GM23338 (cell line): ENCODE measurements around the gene CDC14A. TPM values are rescaled to one million over a fixed set of nuclear protein-coding genes. Genes with fewer than 3 reads are reported as not detected.

ENCODE experiments used
- ATAC-seq: fragments of 200-7000 bp; cut with Tn5 transposase; 3 replicates; pipeline ENCODE4 v1.9.1; 2020
- DNase-seq: peaks from one replicate; pipeline ENCODE4 v3.0.0-alpha.2; 2015; ENCODE audit warnings: low spot score
- H2AFZ ChIP-seq: fragments of 200-600 bp; sonication (generic); 2 replicates; pipeline ENCODE4 v1.8.0; 2016; ENCODE audit warnings: antibody characterized with exemption, mild to moderate bottlenecking, moderate library complexity
- H3F3A ChIP-seq: fragments of 200-600 bp; sonication (generic); replicated peaks from 2 replicates; pipeline ENCODE4 v1.8.0; 2017; ENCODE audit warnings: antibody characterized with exemption, mixed run types, low read depth
- H3K27ac ChIP-seq: fragments of 200-600 bp; sonication (generic); 2 replicates; pipeline ENCODE4 v1.6.1; 2016; ENCODE audit warnings: low read depth
- H3K27me3 ChIP-seq: fragments of 200-600 bp; sonication (generic); 2 replicates; pipeline ENCODE4 v1.8.0; 2016; ENCODE audit warnings: mild to moderate bottlenecking, mixed run types, moderate library complexity; ENCODE audit not compliant: insufficient read depth
- H3K36me3 ChIP-seq: fragments of 200-600 bp; sonication (generic); 2 replicates; pipeline ENCODE4 v1.8.0; 2016; ENCODE audit warnings: mild to moderate bottlenecking; ENCODE audit not compliant: insufficient read depth
- H3K4me1 ChIP-seq: fragments of 200-600 bp; sonication (generic); 2 replicates; pipeline ENCODE4 v1.8.0; 2016; ENCODE audit warnings: mild to moderate bottlenecking, moderate library complexity; ENCODE audit not compliant: insufficient read depth
- H3K4me2 ChIP-seq: fragments of 200-600 bp; sonication (generic); 2 replicates; pipeline ENCODE4 v1.7.1; 2017; ENCODE audit warnings: mixed run types
- H3K4me3 ChIP-seq: fragments of 200-600 bp; sonication (generic); 2 replicates; pipeline ENCODE4 v1.6.1; 2016; ENCODE audit warnings: mixed run types
- H3K79me2 ChIP-seq: fragments of 200-600 bp; sonication (generic); replicated peaks from 2 replicates; pipeline ENCODE4 v1.8.0; 2017; ENCODE audit warnings: mild to moderate bottlenecking; ENCODE audit not compliant: insufficient read depth
- H3K9me2 ChIP-seq: fragments of 200-600 bp; sonication (generic); 2 replicates; pipeline ENCODE4 v1.8.0; 2017; ENCODE audit not compliant: insufficient read depth
- H4K20me1 ChIP-seq: fragments of 200-600 bp; sonication (generic); replicated peaks from 2 replicates; pipeline ENCODE4 v1.8.0; 2017; ENCODE audit warnings: mild to moderate bottlenecking; ENCODE audit not compliant: insufficient read depth
- H3K27ac Mint-ChIP-seq: 2 replicates; pipeline ENCODE4 v1.8.0; 2020; ENCODE audit warnings: inconsistent platforms, mild to moderate bottlenecking, moderate library complexity, mixed read lengths
- H3K27me3 Mint-ChIP-seq: 3 replicates; pipeline ENCODE4 v1.8.0; 2022; ENCODE audit warnings: low read depth, mild to moderate bottlenecking, moderate library complexity, mixed read lengths, inconsistent platforms; ENCODE audit not compliant: insufficient read depth, poor library complexity
- H3K36me3 Mint-ChIP-seq: 3 replicates; pipeline ENCODE4 v1.8.0; 2021; ENCODE audit warnings: low read depth, mild to moderate bottlenecking, inconsistent platforms, moderate library complexity, mixed read lengths
- H3K4me1 Mint-ChIP-seq: 3 replicates; pipeline ENCODE4 v1.8.0; 2020; ENCODE audit warnings: mild to moderate bottlenecking, inconsistent platforms, mixed read lengths
- H3K4me3 Mint-ChIP-seq: 3 replicates; pipeline ENCODE4 v1.8.0; 2021; ENCODE audit warnings: moderate library complexity, mild to moderate bottlenecking, inconsistent platforms, mixed read lengths
- H3K9me3 Mint-ChIP-seq: 3 replicates; pipeline ENCODE4 v1.8.0; 2020; ENCODE audit warnings: moderate library complexity, mild to moderate bottlenecking, inconsistent platforms, mixed read lengths
- CREB1 ChIP-seq: fragments of 250-450 bp; sonication (Bioruptor Pico); IDR thresholded peaks from 2 replicates; pipeline ENCODE4 v1.5.0; 2020; ENCODE audit warnings: low read depth, mild to moderate bottlenecking, moderate library complexity
- CTCF ChIP-seq, 2 experiments: fragments of 200-600 bp in 1 of 2; sonication (generic) in 1 of 2; conservative IDR thresholded peaks; 2 replicates each; pipeline versions ENCODE4 v1.5.1 to v1.6.1; 2016 to 2017; ENCODE audit warnings: antibody characterized with exemption in 2 of 2, low read depth in 2 of 2, mild to moderate bottlenecking in 2 of 2, moderate library complexity in 1 of 2
- ETS1 ChIP-seq: IDR thresholded peaks from 2 replicates; pipeline ENCODE4 v1.6.1; 2016; ENCODE audit warnings: antibody characterized with exemption
- EZH2 ChIP-seq: fragments of 200-600 bp; sonication (generic); IDR thresholded peaks from one replicate; pipeline ENCODE4 v1.8.0; 2017; ENCODE audit warnings: antibody characterized with exemption, mild to moderate bottlenecking, low read depth; ENCODE audit not compliant: unreplicated experiment
- EZH2phosphoT487 ChIP-seq: fragments of 200-600 bp; sonication (generic); IDR thresholded peaks from one replicate; pipeline ENCODE4 v1.8.1; 2018; ENCODE audit warnings: antibody characterized with exemption; ENCODE audit not compliant: unreplicated experiment
- JUNB ChIP-seq: IDR thresholded peaks from one replicate; pipeline ENCODE4 v1.6.1; 2016; ENCODE audit warnings: antibody characterized with exemption; ENCODE audit not compliant: unreplicated experiment
- NANOG ChIP-seq: IDR thresholded peaks from 2 replicates; pipeline ENCODE4 v1.6.1; 2016; ENCODE audit warnings: antibody characterized with exemption, borderline replicate concordance
- POLR2AphosphoS5 ChIP-seq: IDR thresholded peaks from 2 replicates; pipeline ENCODE4 v1.6.1; 2016; ENCODE audit warnings: antibody characterized with exemption, low read depth
- REST ChIP-seq: IDR thresholded peaks from one replicate; pipeline ENCODE4 v1.6.1; 2018; ENCODE audit warnings: antibody characterized with exemption; ENCODE audit not compliant: unreplicated experiment
- STAT1 ChIP-seq: IDR thresholded peaks from one replicate; pipeline ENCODE4 v1.6.1; 2016; ENCODE audit warnings: antibody characterized with exemption; ENCODE audit not compliant: unreplicated experiment
- ZNF114 ChIP-seq: fragments of 250-450 bp; sonication (Bioruptor Pico); IDR thresholded peaks from 2 replicates; pipeline ENCODE4 v1.5.0; 2020; ENCODE audit warnings: mild to moderate bottlenecking, moderate library complexity
- ZNF331 ChIP-seq: fragments of 250-450 bp; sonication (Bioruptor Pico); IDR thresholded peaks from 2 replicates; pipeline ENCODE4 v1.5.0; 2020; ENCODE audit warnings: low read depth, mild to moderate bottlenecking, moderate library complexity
- ZNF462 ChIP-seq: fragments of 250-450 bp; sonication (Bioruptor Pico); IDR thresholded peaks from 2 replicates; pipeline ENCODE4 v1.5.0; 2020; ENCODE audit warnings: mild to moderate bottlenecking, moderate library complexity
- polyA plus RNA-seq: library from polyadenylated mRNA; unstranded; fragments of >200 nt; fragmentation: Nextera tagmentation; extraction: Ambion mirVana; gene quantifications from 2 replicates; pipeline ENCODE4 v1.2.1, GENCODE V29; 2016
- total RNA-seq: library from RNA; depleted of rRNA; stranded (reverse); fragments of >200 nt; shearing (Covaris generic); gene quantifications from 2 replicates; pipeline ENCODE4 v1.2.3, GENCODE V29; 2014

CDC14A gene
- total and polyA plus RNA-seq, 2 experiments from 2014 or later: 11.1 to 20.8 TPM

- Histone ChIP-seq H2AFZ (no peak overlapping the region), H4K20me1 (no peaks in the 10 kb centered on the region), H3F3A (no peaks in the 10 kb centered on the region), H3K27ac (no peak overlapping the region), H3K4me1 (peaks cover 20% of the 10 kb centered on the region), H3K79me2 (no peaks in the 10 kb centered on the region), H3K4me2 (no peak overlapping the region), H3K4me3 (no peak overlapping the region), H3K27me3 (no peaks in the 10 kb centered on the region), H3K36me3 (no peaks in the 10 kb centered on the region), H3K9me2 (no peaks in the 10 kb centered on the region)
- no peak for TF ChIP-seq EZH2phosphoT487
- no peak for TF ChIP-seq POLR2AphosphoS5
- TF ChIP-seq ETS1: no peak
- no peak for TF ChIP-seq NANOG
- TF ChIP-seq ZNF114 (CRISPR knock-in tag): no peak
- no peak for TF ChIP-seq JUNB
- no peak for TF ChIP-seq ZNF462 (CRISPR knock-in tag)
- TF ChIP-seq ZNF331 (CRISPR knock-in tag): no peak
- no peak for TF ChIP-seq EZH2
- no peak for TF ChIP-seq STAT1
- TF ChIP-seq REST: no peak
- no peak for TF ChIP-seq CREB1 (CRISPR knock-in tag)
- TF ChIP-seq CTCF (conservative IDR thresholded peaks at IDR 0.05; ENCODE audit: low read depth in 2 of 2): no peak
- ATAC-seq: no peak
- DNase-seq: no peak
- Mint-ChIP-seq H3K27ac (no peak overlapping the region), H3K9me3 (no peaks in the 10 kb centered on the region), H3K27me3 (no peaks in the 10 kb centered on the region), H3K4me1 (peaks cover 25% of the 10 kb centered on the region), H3K4me3 (no peak overlapping the region), H3K36me3 (no peaks in the 10 kb centered on the region; the same call in 2 of the 3 replicates)
These were observed 89.3 kb downstream of the CDC14A start for GRCh38 chr1:100441651-100442050.
